Activated CD4-positive, alpha-beta T cell treated with anti-CD3 and anti-CD28 coated beads for 36 hours (primary cell): ENCODE results near the gene ASCL2. TPM values are rescaled to one million over a fixed set of nuclear protein-coding genes. Genes with fewer than 3 reads are reported as not detected.

Source experiments
- ATAC-seq: fragments of 200-7000 bp; cut with Tn5 transposase; one replicate; pipeline ENCODE4 v1.10.0; 2021; ENCODE audit warnings: mild to moderate bottlenecking, moderate library complexity
- CTCF ChIA-PET: fragments of 350-600 bp; sonication (Branson Sonifier 250); formaldehyde crosslinking; loops from one replicate; lab custom pipeline; 2021; ENCODE audit warnings: antibody characterized with exemption; lab: Charles Lee
- POLR2A ChIA-PET: fragments of 350-600 bp; sonication (Branson Sonifier 250); formaldehyde crosslinking; loops from one replicate; lab custom pipeline; 2021; ENCODE audit warnings: antibody characterized with exemption, inconsistent platforms; lab: Charles Lee
- DNase-seq: peaks from one replicate; pipeline ENCODE4 v3.0.0-alpha.2; 2020
- H3K27ac Mint-ChIP-seq: one replicate; pipeline ENCODE4 v1.8.0; 2021; ENCODE audit warnings: mixed read lengths
- H3K27me3 Mint-ChIP-seq: one replicate; pipeline ENCODE4 v1.8.0; 2021; ENCODE audit warnings: mixed read lengths
- H3K36me3 Mint-ChIP-seq: one replicate; pipeline ENCODE4 v1.8.0; 2021; ENCODE audit warnings: low read depth, mixed read lengths
- H3K4me1 Mint-ChIP-seq: one replicate; pipeline ENCODE4 v1.8.0; 2021; ENCODE audit warnings: mixed read lengths
- H3K4me3 Mint-ChIP-seq: one replicate; pipeline ENCODE4 v1.8.0; 2021; ENCODE audit warnings: mild to moderate bottlenecking, moderate library complexity, mixed read lengths
- H3K9me3 Mint-ChIP-seq: one replicate; pipeline ENCODE4 v1.8.0; 2021; ENCODE audit warnings: low read depth, mixed read lengths
- intact Hi-C, 2 experiments: fragments of 100-400 bp; cut with DNase I in 1 of 2; cut with micrococcal nuclease in 1 of 2; formaldehyde crosslinking; loops; one replicate each; pipeline versions ENCODE4 v1.14.2 to v1.15.1; 2022 to 2024; cut with DNase I, micrococcal nuclease
- total RNA-seq, 2 experiments: library from RNA; stranded (reverse); gene quantifications; one replicate each; pipeline ENCODE4 v1.2.3, GENCODE V29; 2021

Gene ASCL2
- total RNA-seq, 2 experiments from 2014 or later: 2.0 to 2.7 TPM

- ChIA-PET POLR2A (interaction anchor here (0.8 kb wide), 1 partner anchor 192 kb away, joined by 3 read pairs; no protein-coding TSS in a partner anchor), CTCF (interaction anchor here (0.8 to 1.0 kb wide), 2 partner anchors 20 to 36 kb away, joined by 3 to 6 read pairs; no protein-coding TSS in a partner anchor)
- Mint-ChIP-seq H3K4me1 (peaks cover 22% of the 10 kb centered on the region), H3K9me3 (no peaks in the 10 kb centered on the region), H3K27ac (no peak overlapping the region), H3K27me3 (peaks cover 29% of the 10 kb centered on the region), H3K4me3 (peak overlapping the region; percentile 52), H3K36me3 (no peaks in the 10 kb centered on the region)
- intact Hi-C loops: loop anchor here in 1 of 2 experiments (1.0 to 5.0 kb wide), 7 partner anchors 33 to 722 kb away; partner anchors contain the start of genes LSP1, TSPAN32 and TSSC4
- ATAC-seq (peak; percentile 57), DNase-seq (peak; percentile 93)
Measured at GRCh38 chr11:2268729-2269600, 1.4 kb downstream of the ASCL2 start.

GRCh38 chr11:2267851-2268728, 2.3 kb downstream of the ASCL2 start:
- intact Hi-C loops: loop anchor here in 1 of 2 experiments (2.0 to 5.0 kb wide), 3 partner anchors 125 to 723 kb away; partner anchors contain the start of gene LSP1
- Mint-ChIP-seq H3K4me3 (peak overlapping the region; percentile 27), H3K4me1 (peaks cover 22% of the 10 kb centered on the region), H3K27me3 (peaks cover 26% of the 10 kb centered on the region), H3K27ac (no peak overlapping the region), H3K9me3 (no peaks in the 10 kb centered on the region), H3K36me3 (no peaks in the 10 kb centered on the region)
- no peak for DNase-seq
- ChIA-PET CTCF (interaction anchor here (0.7 to 1.0 kb wide), 2 partner anchors 20 to 37 kb away, joined by 3 to 6 read pairs; no protein-coding TSS in a partner anchor), POLR2A (no interaction called here)
- no peak for ATAC-seq

- H3K4me1 Mint-ChIP-seq: peaks cover 22% of the 10 kb centered on the region
- ATAC-seq: no peak
- intact Hi-C loops: loop anchor here in 1 of 2 experiments (5.0 kb wide), 1 partner anchor 415 kb away; the partner anchor contains the start of gene LSP1
- no peaks in the 10 kb centered on the region for H3K9me3 Mint-ChIP-seq
- DNase-seq: no peak
- CTCF ChIA-PET: interaction anchor here (0.7 kb wide), 1 partner anchor 21 kb away, joined by 3 read pairs; no protein-coding TSS in a partner anchor
- no peak overlapping the region for H3K4me3 Mint-ChIP-seq
- POLR2A ChIA-PET: no interaction called here
- H3K36me3 Mint-ChIP-seq: no peaks in the 10 kb centered on the region
- H3K27me3 Mint-ChIP-seq: peaks cover 19% of the 10 kb centered on the region
- H3K27ac Mint-ChIP-seq: no peak overlapping the region
Measured at GRCh38 chr11:2267306-2267850, 3.0 kb downstream of the ASCL2 start.

GRCh38 chr11:2266586-2267305, 3.6 kb downstream of the ASCL2 start:
- CTCF ChIA-PET: no interaction called here
- POLR2A ChIA-PET: no interaction called here
- Mint-ChIP-seq H3K36me3 (no peaks in the 10 kb centered on the region), H3K9me3 (no peaks in the 10 kb centered on the region), H3K27ac (no peak overlapping the region), H3K4me3 (no peak overlapping the region), H3K27me3 (peaks cover 16% of the 10 kb centered on the region), H3K4me1 (peaks cover 22% of the 10 kb centered on the region)
- no peak for ATAC-seq
- intact Hi-C loops: loop anchor here in 1 of 2 experiments (5.0 kb wide), 1 partner anchor 414 kb away; the partner anchor contains the start of gene LSP1
- DNase-seq: no peak

GRCh38 chr11:2265854-2266585, 4.4 kb downstream of the ASCL2 start:
- POLR2A ChIA-PET: interaction anchor here (0.6 to 0.7 kb wide), 2 partner anchors 50 to 112 kb away, joined by 3 read pairs; no protein-coding TSS in a partner anchor
- intact Hi-C loops: loop anchor here in 1 of 2 experiments (1.0 to 5.0 kb wide), 2 partner anchors 189 to 414 kb away; partner anchors contain the start of gene LSP1
- Mint-ChIP-seq H3K9me3 (no peaks in the 10 kb centered on the region), H3K27ac (peak overlapping the region; percentile 71), H3K27me3 (peaks cover 12% of the 10 kb centered on the region), H3K4me3 (peak overlapping the region; percentile 10), H3K36me3 (no peaks in the 10 kb centered on the region), H3K4me1 (peaks cover 22% of the 10 kb centered on the region)
- no peak for DNase-seq
- no peak for ATAC-seq
- CTCF ChIA-PET: interaction anchor here (0.7 to 0.9 kb wide), 3 partner anchors 114 to 399 kb away, joined by 3 read pairs; no protein-coding TSS in a partner anchor

- CTCF ChIA-PET: interaction anchor here (0.7 to 0.9 kb wide), 3 partner anchors 113 to 400 kb away, joined by 3 read pairs; no protein-coding TSS in a partner anchor
- ATAC-seq: peak; percentile 74
Measured at GRCh38 chr11:2265396-2265795, 5.0 kb downstream of the ASCL2 start.

GRCh38 chr11:2264366-2265053, 5.9 kb downstream of the ASCL2 start:
- Mint-ChIP-seq H3K27me3 (peaks cover 9% of the 10 kb centered on the region), H3K4me1 (peaks cover 22% of the 10 kb centered on the region), H3K9me3 (no peaks in the 10 kb centered on the region), H3K27ac (no peak overlapping the region), H3K36me3 (no peaks in the 10 kb centered on the region), H3K4me3 (no peak overlapping the region)
- ATAC-seq (no peak), DNase-seq (no peak)
- ChIA-PET POLR2A (no interaction called here), CTCF (no interaction called here)
- intact Hi-C loops: loop anchor here in 1 of 2 experiments (1.0 to 5.0 kb wide), 2 partner anchors 187 to 412 kb away; partner anchors contain the start of gene LSP1

More at GRCh38 chr11:2265396-2265795, 5.0 kb downstream of the ASCL2 start:
- DNase-seq: peak; percentile 60
- H3K4me1 Mint-ChIP-seq: peaks cover 22% of the 10 kb centered on the region
- peak overlapping the region; percentile 71 for H3K27ac Mint-ChIP-seq
- no peaks in the 10 kb centered on the region for H3K36me3 Mint-ChIP-seq
- H3K27me3 Mint-ChIP-seq: peaks cover 10% of the 10 kb centered on the region
- intact Hi-C loops: loop anchor here in 1 of 2 experiments (1.0 to 5.0 kb wide), 2 partner anchors 188 to 413 kb away; partner anchors contain the start of gene LSP1
- H3K4me3 Mint-ChIP-seq: peak overlapping the region; percentile 10
- POLR2A ChIA-PET: interaction anchor here (0.6 to 0.7 kb wide), 2 partner anchors 50 to 113 kb away, joined by 3 read pairs; no protein-coding TSS in a partner anchor
- no peaks in the 10 kb centered on the region for H3K9me3 Mint-ChIP-seq

GRCh38 chr11:2263724-2264360, 6.5 kb downstream of the ASCL2 start:
- Mint-ChIP-seq H3K27me3 (peaks cover 9% of the 10 kb centered on the region), H3K9me3 (no peaks in the 10 kb centered on the region), H3K36me3 (no peaks in the 10 kb centered on the region), H3K4me3 (no peak overlapping the region), H3K27ac (no peak overlapping the region), H3K4me1 (peaks cover 22% of the 10 kb centered on the region)
- no peak for DNase-seq
- intact Hi-C loops: no loop called here
- CTCF ChIA-PET: interaction anchor here (0.7 kb wide), 1 partner anchor 45 kb away, joined by 3 read pairs; no protein-coding TSS in a partner anchor
- no peak for ATAC-seq
- POLR2A ChIA-PET: no interaction called here
